ENCODE results near the gene TMEM127.

- no peak for TF ChIP-seq POLR2A (IDR thresholded peaks at IDR 0.05)
- TF ChIP-seq, protein P1, sequence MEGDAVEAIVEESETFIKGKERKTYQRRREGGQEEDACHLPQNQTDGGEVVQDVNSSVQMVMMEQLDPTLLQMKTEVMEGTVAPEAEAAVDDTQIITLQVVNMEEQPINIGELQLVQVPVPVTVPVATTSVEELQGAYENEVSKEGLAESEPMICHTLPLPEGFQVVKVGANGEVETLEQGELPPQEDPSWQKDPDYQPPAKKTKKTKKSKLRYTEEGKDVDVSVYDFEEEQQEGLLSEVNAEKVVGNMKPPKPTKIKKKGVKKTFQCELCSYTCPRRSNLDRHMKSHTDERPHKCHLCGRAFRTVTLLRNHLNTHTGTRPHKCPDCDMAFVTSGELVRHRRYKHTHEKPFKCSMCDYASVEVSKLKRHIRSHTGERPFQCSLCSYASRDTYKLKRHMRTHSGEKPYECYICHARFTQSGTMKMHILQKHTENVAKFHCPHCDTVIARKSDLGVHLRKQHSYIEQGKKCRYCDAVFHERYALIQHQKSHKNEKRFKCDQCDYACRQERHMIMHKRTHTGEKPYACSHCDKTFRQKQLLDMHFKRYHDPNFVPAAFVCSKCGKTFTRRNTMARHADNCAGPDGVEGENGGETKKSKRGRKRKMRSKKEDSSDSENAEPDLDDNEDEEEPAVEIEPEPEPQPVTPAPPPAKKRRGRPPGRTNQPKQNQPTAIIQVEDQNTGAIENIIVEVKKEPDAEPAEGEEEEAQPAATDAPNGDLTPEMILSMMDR (IDR thresholded peaks at IDR 0.05) = no peak
Measured at GRCh38 chr2:96239091-96239490, 26.7 kb downstream of the TMEM127 start.

Data from ovary (tissue), 3 donors.